ENCODE data around the gene SP2. TPM values are rescaled to one million over a fixed set of nuclear protein-coding genes. Genes with fewer than 3 reads are reported as not detected.

Gene SP2
- polyA plus RNA-seq, 3 donors = 3.1 to 26.7 (median 6.8) TPM

DNA sequence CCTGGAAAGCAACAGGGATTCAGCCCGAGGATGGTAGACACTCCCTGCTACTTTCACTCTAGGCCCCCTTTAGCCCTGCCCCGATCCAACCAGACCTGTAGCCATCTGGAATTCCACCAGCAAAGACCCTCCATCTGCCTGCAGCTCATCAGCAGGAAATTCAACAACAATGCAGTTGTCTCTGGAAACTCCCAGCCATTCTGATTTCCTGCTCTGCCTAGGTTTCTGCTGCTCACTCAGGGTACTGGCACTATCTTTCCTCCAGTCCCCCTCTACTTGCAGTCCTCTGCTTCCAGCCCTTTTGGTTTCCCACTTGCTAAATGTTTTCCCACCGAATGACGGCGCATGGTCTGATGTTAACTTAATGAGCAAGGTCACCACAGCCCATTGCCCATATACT lies 42.4 kb upstream of the SP2 start:
- H3K27me3 ChIP-seq (ENCODE audit: control insufficient read depth in 2 of 2, insufficient read depth in 2 of 2, low read length in 2 of 2) = peaks cover 64 to 73% of the 10 kb centered on the region in 2 donors
- peak overlapping the region in 1 of 2 donors; percentile 84 for H3K4me3 Mint-ChIP-seq
- H4K20me1 ChIP-seq (ENCODE audit: insufficient read depth, low read length) = no peaks in the 10 kb centered on the region
- H3K79me2 ChIP-seq (ENCODE audit: insufficient read depth, low read length) = no peaks in the 10 kb centered on the region
- TF ChIP-seq, protein P1, sequence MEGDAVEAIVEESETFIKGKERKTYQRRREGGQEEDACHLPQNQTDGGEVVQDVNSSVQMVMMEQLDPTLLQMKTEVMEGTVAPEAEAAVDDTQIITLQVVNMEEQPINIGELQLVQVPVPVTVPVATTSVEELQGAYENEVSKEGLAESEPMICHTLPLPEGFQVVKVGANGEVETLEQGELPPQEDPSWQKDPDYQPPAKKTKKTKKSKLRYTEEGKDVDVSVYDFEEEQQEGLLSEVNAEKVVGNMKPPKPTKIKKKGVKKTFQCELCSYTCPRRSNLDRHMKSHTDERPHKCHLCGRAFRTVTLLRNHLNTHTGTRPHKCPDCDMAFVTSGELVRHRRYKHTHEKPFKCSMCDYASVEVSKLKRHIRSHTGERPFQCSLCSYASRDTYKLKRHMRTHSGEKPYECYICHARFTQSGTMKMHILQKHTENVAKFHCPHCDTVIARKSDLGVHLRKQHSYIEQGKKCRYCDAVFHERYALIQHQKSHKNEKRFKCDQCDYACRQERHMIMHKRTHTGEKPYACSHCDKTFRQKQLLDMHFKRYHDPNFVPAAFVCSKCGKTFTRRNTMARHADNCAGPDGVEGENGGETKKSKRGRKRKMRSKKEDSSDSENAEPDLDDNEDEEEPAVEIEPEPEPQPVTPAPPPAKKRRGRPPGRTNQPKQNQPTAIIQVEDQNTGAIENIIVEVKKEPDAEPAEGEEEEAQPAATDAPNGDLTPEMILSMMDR (IDR thresholded peaks at IDR 0.05) = no peak
- H3K36me3 Mint-ChIP-seq = peaks cover 0 to 8% of the 10 kb centered on the region in 2 donors
- no peak overlapping the region for H3K4me2 ChIP-seq (replicated peaks; ENCODE audit: extremely low read depth, low read length, poor library complexity, severe bottlenecking)
- H3K4me1 Mint-ChIP-seq = peaks cover 21% of the 10 kb centered on the region
- peaks cover 0 to 17% of the 10 kb centered on the region in 2 donors for H3K9me3 ChIP-seq (replicated peaks in 1 of 2; ENCODE audit: control insufficient read depth in 1 of 2, insufficient read depth in 1 of 2, low read length in 2 of 2)
- DNase-seq = no peak
- H3K27ac Mint-ChIP-seq = no peak overlapping the region
- H3K4me1 ChIP-seq (ENCODE audit: control insufficient read depth in 1 of 2, insufficient read depth in 2 of 2, low read length in 2 of 2) = peaks cover 0 to 11% of the 10 kb centered on the region in 2 donors
- H3K36me3 ChIP-seq (replicated peaks in 1 of 2; ENCODE audit: control insufficient read depth in 1 of 2, insufficient read depth in 2 of 2, low read length in 2 of 2) = no peaks in the 10 kb centered on the region
- no peak overlapping the region for H2AFZ ChIP-seq (ENCODE audit: insufficient read depth, low read depth, low read length, poor library complexity, severe bottlenecking)
- intact Hi-C loops (cut with micrococcal nuclease) = no loop called here
- no peak overlapping the region for H3K4me3 ChIP-seq (replicated peaks in 1 of 3; ENCODE audit: low read depth in 2 of 3, low read length in 3 of 3)
- H3K9ac ChIP-seq (ENCODE audit: insufficient read depth, low read length, poor library complexity, severe bottlenecking) = no peak overlapping the region
- H3K27me3 Mint-ChIP-seq (ENCODE audit: low read depth in 3 of 3) = peaks cover 64 to 81% (median 68%) of the 10 kb centered on the region in 3 donors
- whole genome bisulfite sequencing (ENCODE audit: insufficient coverage) = 46% methylated on average over 3 of the region's 5 CpGs
- peaks cover 0 to 16% (median 10%) of the 10 kb centered on the region in 7 donors for H3K9me3 Mint-ChIP-seq
- H3K27ac ChIP-seq (ENCODE audit: low read depth in 1 of 2, low read length in 2 of 2) = no peak overlapping the region

DNA sequence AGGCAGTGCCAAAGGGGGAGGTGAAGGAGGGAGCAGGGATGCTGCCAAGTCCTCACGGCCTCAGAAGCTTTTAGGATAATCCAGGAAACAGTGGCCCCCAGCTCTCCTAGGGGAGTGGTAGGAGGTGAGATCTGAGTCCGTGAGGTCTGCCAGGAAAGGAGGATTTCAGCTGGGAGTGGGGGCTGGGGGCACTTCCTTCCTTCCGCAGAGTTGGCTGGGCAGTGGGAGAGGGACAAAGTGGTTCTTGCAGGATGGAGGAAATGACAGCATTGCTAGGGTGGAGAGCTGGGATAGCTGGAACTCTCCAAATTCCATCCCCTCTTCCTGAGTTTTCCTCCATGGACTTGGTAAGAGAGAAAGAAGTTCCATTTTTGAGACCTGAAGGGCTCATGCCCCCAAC lies 40.3 kb upstream of the SP2 start:
- Histone ChIP-seq H3K9me3 (replicated peaks in 1 of 2; ENCODE audit: control insufficient read depth in 1 of 2, insufficient read depth in 1 of 2, low read length in 2 of 2) (peaks cover 0 to 9% of the 10 kb centered on the region in 2 donors), H3K27ac (ENCODE audit: low read depth in 1 of 2, low read length in 2 of 2) (no peak overlapping the region), H3K36me3 (replicated peaks in 1 of 2; ENCODE audit: control insufficient read depth in 1 of 2, insufficient read depth in 2 of 2, low read length in 2 of 2) (no peaks in the 10 kb centered on the region), H3K4me3 (replicated peaks in 1 of 3; ENCODE audit: low read depth in 2 of 3, low read length in 3 of 3) (no peak overlapping the region), H3K9ac (ENCODE audit: insufficient read depth, low read length, poor library complexity, severe bottlenecking) (no peak overlapping the region), H3K4me2 (replicated peaks; ENCODE audit: extremely low read depth, low read length, poor library complexity, severe bottlenecking) (no peak overlapping the region), H3K27me3 (ENCODE audit: control insufficient read depth in 2 of 2, insufficient read depth in 2 of 2, low read length in 2 of 2) (peaks cover 43 to 52% of the 10 kb centered on the region in 2 donors), H2AFZ (ENCODE audit: insufficient read depth, low read depth, low read length, poor library complexity, severe bottlenecking) (no peak overlapping the region), H4K20me1 (ENCODE audit: insufficient read depth, low read length) (no peaks in the 10 kb centered on the region), H3K79me2 (ENCODE audit: insufficient read depth, low read length) (no peaks in the 10 kb centered on the region), H3K4me1 (ENCODE audit: control insufficient read depth in 1 of 2, insufficient read depth in 2 of 2, low read length in 2 of 2) (peaks cover 0 to 11% of the 10 kb centered on the region in 2 donors)
- peak overlapping the region in 1 of 2 donors; percentile 52 for H3K4me3 Mint-ChIP-seq
- TF ChIP-seq, protein P1 (IDR thresholded peaks at IDR 0.05) = no peak
- H3K36me3 Mint-ChIP-seq = peaks cover 0 to 8% of the 10 kb centered on the region in 2 donors
- peaks cover 0 to 11% (median 7%) of the 10 kb centered on the region in 7 donors for H3K9me3 Mint-ChIP-seq
- no peak for DNase-seq
- H3K4me1 Mint-ChIP-seq = peaks cover 16% of the 10 kb centered on the region
- 36% methylated on average over 2 of the region's 3 CpGs for WGBS (ENCODE audit: insufficient coverage)
- peaks cover 46 to 61% (median 56%) of the 10 kb centered on the region in 3 donors for H3K27me3 Mint-ChIP-seq (ENCODE audit: low read depth in 3 of 3)
- H3K27ac Mint-ChIP-seq = no peak overlapping the region
- intact Hi-C loops (cut with micrococcal nuclease) = no loop called here
